HK-2 (cell line): ENCODE measurements around the gene ACYP2.
"Not testable (repeated sequence)": the region's sequence is repeated elsewhere in the genome, so short reads cannot be mapped to it uniquely, and the experiment has no call there.

Source experiments
- DNase-seq: peaks from one replicate; pipeline ENCODE4 v3.0.0-alpha.2; 2018; ENCODE audit not compliant: unreplicated experiment

ACYP2 gene

DNA sequence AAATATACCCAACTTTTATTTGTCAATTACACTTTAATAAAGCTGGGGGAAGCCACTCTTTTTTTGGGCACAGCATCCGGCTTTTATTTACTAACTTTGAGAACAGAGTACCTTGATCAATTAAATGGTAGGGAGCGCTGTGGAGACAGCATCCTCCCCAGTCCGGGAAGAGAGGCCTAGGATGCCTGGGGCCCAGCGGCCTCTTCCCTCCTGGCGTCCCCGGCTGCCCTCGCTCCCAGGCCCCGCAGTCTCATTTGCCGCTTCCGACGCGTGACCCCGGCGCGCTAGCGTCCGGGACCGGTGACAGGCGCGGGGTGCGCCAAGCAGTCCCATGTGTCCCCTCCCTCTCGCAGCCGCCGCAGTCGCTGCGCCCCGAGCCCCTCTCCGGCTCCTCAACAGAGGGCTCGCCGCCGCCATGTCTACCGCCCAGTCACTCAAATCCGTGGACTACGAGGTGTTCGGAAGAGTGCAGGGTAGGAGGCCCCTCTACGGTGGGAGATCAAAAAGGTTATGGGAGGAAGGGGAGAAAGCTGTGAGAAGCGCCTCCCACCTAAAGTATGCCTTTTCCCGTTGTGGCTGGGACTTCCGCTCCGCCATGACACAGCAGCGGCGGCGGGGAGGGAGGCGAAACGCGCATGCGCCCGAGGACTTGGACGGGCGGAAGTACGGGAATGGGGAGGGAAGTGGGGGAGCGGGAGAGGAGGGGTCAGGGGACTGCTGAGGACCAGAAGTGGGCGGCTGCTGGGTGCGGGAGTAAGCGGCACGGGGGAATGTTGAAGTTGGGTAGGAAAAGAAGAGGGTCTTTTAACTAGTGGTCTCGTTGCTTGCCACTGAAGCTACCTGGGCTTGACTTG, at the start of gene ACYP2:
ACYP2 (plus strand) TSS at position 332 of the 854 bp plus-strand sequence.
- peak; percentile 98 for DNase-seq

DNA sequence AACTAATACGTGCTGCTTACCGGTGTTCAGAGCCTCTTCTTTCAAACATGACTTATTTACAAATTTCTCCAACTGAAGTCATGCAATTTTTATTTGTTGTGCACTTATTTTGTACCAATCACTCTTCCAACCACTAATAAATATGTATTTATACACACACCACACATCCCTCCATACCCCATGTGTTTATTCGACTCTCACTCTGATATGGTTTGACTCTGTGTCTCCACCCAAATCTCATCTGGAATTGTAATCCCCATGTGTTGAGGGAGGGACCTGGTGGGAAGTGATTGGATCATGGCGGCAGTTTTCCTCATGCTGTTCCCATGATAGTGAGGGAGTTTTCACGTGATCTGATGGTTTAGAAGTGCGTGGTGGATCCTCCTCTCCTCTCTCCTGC, 49.5 kb upstream of the ACYP2 start:
- DNase-seq, result no peak

DNA sequence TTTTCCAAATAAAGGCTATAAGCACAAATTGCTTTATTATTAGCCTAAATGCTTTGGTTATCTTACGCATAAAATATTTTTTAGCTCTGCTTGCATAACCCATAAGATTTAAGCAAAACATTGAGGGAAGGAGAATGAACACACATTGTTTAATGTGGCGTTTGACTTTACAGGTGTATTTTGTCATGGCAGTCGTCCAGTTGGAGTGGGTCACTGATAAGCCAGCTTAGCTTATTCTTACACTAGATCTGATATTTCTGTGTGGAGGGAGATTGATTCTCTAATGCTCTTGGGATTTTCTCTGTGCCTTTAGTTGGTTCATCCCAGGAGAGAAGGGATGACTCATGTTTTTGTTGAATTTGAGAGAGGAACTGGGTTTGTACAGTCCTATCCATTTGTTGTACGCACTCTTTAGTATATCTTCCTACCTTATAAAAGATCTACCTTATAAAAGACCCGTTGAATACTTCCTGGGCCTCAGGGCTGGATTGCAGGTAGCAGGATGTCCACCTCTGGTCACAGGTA, 47.5 kb upstream of the ACYP2 start:
- no peak for DNase-seq

DNA sequence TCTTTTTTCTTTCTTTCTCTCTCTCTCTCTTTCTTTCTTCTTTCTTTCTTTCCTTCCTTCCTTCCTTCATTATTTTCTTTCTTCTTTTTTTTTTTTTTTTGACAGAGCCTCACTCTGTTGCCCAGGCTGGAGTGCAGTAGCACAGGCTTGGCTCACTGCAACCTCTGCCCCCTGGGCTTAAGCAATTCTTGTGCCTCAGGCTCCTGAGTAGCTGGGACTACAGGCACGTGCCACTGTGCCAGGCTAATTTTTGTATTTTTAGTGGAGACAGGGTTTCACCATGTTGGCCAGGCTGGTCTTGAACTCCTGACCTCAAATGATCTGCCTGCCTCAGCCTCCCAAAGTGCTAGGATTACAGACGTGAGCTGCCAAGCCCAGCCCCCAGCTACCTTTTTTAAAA, 42.9 kb upstream of the ACYP2 start:
- not testable (repeated sequence) for DNase-seq

DNA sequence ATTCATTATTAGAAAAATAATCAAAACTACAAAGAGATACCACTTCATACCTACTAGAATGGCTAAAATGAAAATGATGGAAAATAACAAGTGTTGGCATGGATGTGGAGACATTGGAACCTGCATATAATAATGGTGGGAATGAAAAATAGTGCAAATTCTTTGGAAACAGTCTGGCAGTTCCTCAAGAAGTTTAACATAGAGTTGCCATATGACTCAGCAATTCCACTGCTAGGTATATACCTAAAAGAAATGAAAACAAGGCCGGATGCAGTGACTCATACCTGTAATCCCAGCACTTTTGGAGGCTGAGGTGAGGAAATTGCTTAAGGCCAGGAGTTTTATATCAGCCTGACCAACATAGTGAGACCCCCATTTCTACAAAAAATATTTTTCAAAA, 41.6 kb upstream of the ACYP2 start:
- DNase-seq, result peak; percentile 25

DNA sequence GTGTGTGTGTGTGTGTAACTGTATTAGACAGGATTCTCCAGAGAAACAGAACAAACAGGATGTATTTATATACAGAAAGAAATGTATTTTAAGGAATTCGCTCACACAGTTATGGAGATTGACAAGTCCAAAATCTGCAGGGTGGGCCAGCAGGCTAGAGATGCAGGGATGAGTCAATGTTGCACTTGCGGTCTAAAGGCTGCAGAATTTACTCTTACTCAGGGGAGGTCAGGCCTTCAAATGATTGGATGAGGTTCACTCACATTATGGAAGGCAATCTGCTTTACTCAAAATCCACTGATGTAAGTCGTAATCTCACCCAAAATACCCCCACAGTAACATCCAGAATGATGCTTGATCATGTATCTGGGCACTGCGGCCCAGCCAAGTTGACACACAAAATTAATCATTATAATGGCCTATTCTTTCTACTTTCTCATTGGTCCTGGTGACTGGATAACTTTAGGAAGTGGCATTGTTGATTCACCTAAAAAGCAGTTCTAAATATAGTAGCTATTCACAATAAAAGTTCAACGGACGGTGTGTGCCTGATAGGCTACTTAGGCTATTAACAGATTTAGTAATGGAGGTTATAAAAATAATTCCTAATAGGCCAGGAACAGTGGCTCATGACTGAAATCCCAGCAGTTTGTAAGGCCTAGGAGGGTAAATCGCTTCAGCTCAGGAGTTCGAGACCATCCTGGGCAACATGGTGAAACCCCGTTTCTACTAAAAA, 40.6 kb upstream of the ACYP2 start:
- DNase-seq, result no peak

DNA sequence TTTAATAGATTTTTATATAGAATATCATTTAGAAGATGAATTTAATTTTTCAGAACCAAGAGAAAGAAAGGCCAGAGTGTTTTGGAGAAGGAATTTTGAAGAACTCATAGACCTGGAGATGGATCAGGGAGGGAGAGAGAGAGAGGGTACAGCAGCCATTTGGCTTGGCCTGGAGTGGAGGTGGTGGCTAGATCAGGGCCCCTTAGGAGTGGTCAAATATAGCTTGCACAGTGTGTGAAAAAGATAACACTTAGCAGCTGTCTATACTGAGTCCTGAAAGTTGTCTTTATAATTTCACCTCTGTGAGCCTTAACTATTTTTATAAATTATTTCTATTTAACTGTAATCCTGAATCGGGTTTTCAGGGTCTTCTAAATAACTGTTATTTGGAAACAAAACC, 38.8 kb upstream of the ACYP2 start:
- no peak for DNase-seq

DNA sequence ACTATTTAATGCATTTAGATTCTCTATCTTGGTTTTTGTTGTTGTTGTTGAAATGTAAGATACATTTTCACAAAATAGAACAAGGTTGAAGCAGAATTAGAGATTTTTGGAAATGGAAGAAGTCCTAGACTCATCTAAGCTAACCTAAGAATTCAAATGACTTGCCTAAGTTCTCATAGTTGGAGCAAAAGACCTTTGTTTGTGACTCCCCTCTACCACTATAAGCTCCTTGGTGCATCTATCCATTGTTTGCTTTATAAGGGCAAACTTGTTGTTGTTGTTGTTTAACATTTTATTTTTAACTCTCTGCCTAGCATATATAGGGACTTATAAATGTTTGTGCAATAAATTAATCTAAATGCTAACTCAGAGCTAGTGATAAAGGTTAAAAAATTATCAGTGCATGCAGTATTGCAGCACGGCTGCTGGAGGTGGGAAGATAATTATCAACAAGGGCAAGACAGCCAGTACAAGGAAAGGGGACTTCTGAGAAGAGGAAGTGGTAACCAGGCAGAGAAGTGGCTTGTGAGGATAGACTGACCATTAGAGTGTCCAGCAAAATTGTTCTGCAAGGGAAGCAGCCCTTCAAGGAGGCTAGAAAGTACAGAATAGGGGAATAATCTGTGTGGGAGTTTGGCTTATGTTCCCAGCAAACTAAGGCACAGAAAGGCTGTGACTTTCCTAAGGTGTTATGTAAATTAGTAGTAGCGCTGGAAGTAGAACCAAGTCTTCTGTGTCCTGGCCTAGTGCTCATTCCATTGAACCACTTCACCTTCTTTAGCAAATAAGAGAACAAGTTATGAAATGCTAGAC, 38.1 kb upstream of the ACYP2 start:
- DNase-seq, result no peak

DNA sequence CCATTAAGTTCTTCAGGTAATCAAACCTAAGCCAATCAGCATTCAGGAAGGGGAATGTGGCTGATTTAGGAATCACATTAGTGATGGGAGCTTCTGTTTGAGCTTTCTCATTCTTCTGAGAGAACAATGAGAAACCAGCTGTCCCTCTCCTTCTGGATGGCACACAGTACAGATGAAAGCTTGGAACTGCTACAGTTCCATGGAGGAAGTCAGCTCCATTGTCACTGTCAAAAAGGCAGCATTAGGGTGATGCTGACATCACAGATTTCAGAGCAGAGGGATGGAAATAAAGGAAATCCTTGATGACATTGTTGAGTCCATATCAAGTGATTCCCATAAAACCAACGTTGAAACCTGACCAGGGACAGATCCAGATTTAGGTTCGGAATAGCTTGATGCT, 36.1 kb upstream of the ACYP2 start:
- DNase-seq, result no peak

DNA sequence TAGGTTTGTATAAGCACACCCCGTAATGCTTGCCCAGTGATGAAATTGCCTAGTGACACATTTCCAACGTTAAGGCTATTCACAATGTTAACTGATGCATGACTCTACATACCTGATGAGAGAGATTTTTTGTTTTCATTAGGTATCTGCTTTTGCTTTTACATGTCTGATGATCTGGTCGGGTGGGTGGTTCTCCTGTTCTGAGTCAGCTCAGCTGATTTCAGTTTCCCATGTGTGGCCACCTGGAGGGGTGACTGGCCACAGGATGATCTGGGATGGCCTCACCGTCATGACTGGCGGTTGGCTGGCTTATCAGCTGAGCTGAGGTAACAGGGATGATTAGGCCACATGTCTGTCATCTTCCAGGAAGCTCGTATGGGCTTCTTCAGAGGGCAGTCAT, 33.8 kb upstream of the ACYP2 start:
- DNase-seq, result peak; percentile 77

DNA sequence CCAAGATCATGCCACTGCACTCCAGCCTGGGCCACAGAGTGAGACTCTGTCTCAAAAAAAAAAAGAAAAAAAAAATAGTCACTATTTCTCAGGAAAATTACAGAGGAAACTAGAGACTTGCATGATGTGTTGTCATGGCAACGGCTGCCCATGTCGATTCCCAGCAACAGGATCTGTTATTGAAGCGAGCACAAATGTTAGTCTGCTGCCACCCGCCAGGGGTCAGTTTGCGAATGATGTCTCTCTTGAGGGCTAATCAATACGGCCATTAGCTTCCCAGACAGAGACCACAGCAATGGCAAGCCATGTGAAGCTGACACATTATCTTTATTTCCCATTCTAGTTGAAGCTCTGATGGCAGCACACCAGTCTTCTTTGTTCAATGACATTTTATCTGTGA, 32.4 kb upstream of the ACYP2 start:
- no peak for DNase-seq

DNA sequence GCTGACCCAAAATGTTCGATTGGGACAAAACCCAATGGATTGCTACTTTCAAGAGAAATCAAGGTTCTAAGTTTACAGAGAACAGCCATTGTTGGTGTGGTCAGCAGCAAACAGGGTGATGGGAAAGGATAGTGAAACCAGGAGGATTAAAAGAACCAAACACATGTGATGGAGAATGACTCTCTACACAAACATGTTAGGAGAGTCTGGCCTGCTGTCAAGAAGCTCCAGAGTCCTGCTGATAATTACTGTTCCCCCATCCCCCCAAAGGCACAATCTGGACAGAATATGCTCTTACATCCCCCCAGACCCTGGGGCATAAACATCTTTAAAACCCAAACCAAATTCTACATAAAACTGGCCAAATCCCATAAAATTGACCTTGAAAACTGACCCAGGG, 32.0 kb upstream of the ACYP2 start:
- DNase-seq, result no peak

DNA sequence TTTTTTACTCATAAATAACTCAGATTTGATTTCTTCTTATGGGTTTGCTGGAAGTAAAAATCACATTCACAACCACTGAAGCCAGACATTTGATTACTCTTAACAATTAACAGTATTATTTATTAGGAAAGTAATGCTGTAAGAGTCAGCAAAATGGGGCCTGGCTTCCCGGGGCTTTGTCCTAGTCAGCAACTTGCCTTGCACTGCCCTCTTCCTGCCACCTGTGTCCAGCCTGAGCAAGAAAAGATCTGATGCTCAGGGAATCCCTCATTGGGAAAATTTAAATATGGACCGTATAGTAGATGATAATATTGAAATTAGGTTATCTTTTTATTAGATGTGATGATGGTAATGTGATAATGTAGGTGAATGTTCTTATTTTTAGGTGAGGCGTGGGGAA, 30.8 kb upstream of the ACYP2 start:
- DNase-seq, result no peak

DNA sequence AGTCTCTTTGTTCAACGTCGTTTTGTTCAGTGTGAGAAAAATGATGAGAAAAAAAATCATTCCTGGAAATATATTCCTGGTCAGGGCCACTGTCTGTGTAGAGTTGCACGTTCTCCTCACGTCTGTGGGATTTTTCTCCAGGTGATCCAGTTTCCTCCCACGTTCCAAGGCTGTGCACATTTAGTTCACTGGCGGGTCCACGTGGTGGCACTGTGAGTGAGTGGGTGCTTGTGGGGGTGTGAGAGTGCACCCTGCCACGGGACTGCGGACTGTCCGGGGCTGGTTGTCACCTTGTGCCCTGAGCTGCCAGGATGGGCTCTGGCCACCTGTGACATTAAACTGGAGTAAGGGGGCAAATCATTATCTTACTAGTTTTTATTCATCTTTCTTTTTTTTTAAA, 30.3 kb upstream of the ACYP2 start:
- DNase-seq, result no peak

DNA sequence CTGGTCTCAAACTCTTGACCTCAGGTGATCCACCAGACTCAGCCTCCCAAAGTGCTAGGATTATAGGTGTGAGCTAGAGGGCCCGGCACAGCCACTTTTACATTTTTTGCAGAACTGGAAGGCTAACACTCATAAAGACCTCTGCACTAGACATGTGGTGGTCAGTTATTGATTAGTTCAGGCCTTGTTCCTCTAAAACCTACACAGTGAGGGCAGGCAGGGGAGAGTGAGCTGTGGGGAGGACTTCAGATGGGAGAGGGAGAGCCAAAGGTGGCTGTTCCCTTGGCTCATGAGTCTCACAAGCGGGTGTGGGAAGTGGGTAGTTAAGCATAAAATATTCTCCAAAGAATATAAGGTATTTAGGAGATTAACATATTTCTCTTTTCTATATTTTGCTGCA, 29.3 kb upstream of the ACYP2 start:
- DNase-seq, result no peak

DNA sequence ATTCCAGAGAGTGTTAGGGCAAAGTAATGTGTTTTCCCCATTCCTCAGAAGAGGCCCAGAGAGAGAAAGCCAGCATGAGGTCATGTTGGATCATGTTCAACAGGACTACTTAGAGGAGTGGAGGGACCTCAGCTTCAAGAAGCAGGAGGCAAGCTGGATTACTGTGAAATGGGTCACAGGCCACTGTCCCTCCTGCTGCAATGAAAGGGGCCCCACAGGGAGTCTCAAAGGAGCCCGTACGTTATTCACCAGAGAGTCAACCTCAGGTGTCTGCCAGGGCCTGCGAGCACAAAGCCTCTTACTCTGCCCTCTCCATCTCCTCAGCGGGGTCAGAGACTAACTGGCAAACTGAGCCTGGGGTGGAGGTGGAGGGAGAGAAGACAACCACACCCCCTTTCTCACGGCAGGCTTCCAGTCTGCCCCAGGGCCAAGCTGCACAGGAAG, 27.2 kb upstream of the ACYP2 start:
- DNase-seq, result no peak

DNA sequence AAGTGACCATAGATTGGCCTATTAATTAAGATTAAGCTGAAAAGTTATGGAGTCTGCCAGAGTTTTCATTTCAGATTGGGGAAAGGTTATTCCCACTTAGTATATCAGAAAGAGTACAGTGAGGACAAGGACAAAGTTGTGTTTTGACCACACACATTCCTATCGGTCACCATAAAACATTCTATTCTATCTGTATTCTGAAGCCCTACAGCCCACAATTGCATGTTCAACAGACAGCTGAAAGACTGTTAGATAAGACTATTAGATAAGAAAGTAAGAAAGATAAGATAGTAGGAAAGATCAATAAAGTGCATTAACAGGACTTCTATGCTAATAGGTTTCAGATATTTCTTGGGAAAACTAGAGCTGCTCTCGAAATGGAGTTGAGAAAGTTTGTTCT, 26.7 kb upstream of the ACYP2 start:
- no peak for DNase-seq

DNA sequence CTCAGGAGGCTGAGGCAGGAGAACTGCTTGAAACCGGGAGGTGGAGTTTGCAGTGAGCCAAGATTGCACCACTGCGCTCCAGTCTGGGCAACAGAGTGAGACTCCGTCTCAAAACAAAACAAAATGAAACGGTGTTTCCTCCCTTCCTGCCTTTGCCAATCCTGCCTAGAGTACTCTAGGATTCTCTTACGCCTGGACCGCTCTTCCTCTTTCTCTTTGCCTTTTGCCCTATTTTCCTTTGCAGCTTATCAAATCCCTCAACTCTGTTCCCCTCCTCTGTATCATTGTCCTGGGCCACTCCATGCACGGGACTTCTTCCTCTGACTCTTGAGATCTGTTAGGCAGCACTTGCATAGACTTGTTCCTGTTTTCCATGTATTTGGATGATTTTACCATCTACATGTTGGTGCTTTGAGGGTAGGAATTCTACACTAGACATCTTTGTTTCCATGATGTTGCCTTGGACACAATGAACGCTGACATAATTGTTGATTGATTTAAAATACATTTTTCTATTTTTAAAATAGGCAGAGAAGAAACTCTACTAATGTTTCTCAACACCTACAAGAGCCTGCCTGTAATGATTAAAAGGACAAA, 24.8 kb upstream of the ACYP2 start:
- no peak for DNase-seq

DNA sequence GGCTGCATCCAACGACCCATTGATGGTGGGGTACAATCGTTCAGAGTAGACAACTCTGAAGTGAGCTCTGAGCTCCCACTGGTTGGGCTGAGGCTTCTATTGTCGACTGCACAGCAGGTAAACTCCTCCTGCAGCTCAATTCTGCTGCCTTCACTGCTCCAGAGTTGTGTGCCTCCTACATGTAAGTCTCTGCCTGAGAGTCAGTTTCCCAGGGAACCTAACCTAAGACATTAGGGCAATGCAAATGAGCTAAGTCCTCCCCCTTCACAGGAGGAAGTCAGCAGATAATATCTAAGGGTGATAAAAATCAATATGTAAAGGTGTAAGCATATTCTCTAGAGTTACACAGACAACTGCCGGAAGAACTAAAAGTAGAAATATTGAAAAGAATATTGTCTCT, 22.5 kb upstream of the ACYP2 start:
- DNase-seq, result no peak

DNA sequence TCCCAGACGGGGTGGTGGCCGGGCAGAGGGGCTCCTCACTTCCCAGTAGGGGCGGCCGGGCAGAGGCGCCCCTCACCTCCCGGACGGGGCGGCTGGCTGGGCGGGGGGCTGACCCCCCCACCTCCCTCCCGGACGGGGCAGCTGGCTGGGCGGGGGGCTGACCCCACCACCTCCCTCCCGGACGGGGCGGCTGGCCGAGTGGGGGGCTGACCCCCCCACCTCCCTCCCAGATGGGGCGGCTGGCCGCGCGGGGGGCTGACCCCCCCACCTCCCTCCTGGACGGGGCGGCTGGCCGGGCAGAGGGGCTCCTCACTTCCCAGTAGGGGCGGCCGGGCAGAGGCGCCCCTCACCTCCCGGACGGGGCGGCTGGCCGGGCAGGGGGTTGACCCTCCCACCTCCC, 20.0 kb upstream of the ACYP2 start:
- not testable (repeated sequence) for DNase-seq

DNA sequence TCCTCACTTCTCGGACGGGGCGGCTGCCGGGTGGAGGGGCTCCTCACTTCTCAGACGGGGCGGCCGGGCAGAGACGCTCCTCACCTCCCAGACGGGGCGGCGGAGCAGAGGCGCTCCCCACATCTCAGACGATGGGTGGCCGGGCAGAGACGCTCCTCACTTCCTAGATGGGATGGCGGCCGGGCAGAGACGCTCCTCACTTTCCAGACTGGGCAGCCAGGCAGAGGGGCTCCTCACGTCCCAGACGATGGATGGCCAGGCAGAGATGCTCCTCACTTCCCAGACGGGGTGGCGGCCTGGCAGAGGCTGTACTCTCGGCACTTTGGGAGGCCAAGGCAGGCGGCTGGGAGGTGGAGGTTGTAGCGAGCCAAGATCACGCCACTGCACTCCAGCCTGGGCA, 19.3 kb upstream of the ACYP2 start:
- not testable (repeated sequence) for DNase-seq

DNA sequence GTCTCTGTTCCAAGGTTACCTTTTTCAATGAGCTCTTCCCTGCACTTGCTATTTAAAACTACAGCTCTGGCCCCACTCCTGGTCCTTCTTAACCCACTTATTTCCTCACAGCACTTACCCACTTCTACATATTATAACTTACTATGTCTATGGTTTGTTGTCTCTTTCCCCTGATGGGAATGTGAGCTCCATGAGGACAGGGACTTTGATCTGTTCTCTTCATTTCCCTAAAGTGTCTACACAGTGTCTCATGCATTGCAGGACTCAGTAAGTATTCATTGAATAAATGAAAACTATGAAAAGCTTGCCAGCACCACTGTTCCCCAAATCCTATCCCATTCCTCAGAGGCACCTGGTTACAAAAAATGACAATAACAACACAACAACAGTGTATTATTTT, 18.3 kb upstream of the ACYP2 start:
- no peak for DNase-seq
